HG03432 (cell line): ENCODE measurements around the gene C2orf68.
"Not testable (repeated sequence)": the region's sequence is repeated elsewhere in the genome, so short reads cannot be mapped to it uniquely, and the experiment has no call there.

ENCODE experiments used
- ATAC-seq: cut with Tn5 transposase; IDR thresholded peaks from one replicate; pipeline ENCODE4 v1.9.1; 2021; ENCODE audit warnings: mild to moderate bottlenecking, moderate library complexity; ENCODE audit not compliant: unreplicated experiment

C2orf68 gene

DNA sequence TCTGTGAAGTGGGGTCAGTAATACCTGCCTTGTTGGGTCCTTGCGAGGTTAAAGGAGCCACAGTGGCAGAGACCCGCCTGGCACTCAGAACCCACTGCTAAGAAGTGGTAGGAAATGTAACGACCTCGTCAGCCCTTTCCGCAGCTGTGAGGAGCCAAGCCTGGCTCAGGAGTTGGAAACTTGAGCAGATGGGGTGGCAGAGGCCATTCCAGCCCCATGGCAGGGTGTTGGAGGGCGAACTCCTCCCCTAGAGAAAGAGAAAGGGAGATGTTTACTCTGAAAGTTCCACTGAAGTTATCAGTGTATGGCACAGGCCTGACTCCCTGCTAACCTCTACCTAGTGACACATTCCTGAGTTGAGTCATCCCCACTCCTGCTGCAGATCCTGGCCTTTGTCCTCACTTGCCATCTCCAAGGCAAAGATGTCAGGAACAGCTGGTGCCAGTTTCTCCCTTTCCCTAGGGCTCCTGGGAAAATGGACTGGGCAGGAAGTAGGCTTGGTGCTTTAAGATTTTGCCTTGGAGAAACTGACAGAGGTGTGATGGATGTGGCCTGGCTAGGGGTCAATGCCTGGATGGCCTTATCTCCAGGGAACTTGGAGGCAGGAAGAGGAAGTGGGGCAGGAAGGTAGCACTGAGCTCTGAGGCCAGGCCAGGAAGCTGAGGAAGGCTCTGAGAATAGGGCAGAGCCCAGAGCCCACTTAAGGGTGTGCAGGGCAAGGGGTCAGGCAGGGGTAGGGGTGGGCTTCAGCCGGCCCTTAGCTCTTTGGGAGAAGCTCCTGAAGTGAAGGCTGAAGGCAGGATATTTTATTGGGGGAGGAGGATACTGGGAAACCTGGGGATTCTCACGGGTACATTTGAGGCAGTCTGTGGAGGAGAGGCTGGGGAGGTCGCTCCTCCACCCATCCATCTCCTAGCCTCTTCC lies 26.7 kb downstream of the C2orf68 start:
- peak; percentile 53 for ATAC-seq

- ATAC-seq = peak; percentile 77
Measured at GRCh38 chr2:85584354-85584856, 27.5 kb downstream of the C2orf68 start, which contains the start of gene VAMP5. Gene VAMP5, plus strand, starts transcription at chr2:85584431. Its CDS starts 60 bp downstream, at chr2:85584491.

DNA sequence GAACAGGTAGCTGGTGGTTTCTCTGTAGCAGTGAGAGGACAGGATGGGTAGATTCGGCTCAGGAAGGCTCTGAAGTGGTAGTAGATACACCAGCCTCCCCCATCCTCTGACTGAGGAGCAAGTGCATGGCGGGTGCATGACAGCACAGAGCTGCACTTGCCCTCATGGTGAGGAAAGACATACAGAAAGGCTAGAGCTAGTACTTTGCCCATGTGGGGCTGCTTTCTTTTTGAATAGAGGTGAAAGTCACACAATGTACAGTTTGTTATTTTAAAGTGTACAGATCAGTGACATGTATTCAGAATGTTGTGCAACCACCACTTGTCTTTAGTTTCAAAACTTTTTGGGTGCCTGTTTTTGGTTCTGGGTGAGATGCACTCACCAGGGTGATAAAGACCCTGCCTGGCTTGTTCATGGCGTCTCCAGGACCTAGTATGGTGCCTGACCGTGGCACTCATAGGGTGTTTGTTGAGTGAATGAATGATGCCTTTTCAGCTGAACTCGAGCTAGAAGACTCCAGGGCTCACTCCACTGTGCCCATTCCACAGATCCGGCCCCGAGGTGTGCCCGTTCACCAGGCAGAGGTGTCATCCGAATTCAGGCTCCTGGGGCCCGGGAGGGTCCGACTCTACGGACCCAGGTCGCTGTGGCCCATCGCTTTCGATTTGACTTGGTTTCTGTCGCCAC lies 28.1 kb downstream of the C2orf68 start:
- ATAC-seq = no peak

DNA sequence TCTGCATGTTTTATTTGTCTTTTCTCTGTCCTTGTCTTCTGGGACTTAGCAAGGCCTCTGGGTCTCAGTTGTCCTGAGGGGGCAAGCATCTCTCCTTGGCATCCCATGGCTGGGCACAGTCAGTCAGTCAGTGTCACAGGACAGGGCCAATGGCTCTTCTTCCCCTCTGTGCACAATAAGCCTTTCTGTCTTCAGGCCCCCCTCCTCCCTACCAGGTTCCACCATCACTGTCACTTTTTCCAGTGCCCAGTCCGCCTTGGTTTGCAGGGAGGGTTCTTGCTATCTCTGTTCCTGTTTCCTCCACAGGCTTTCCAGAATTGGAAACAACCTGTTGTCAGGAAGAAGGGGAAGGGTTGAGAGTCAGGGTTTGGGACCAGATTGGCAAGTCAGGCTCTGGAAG lies 29.4 kb downstream of the C2orf68 start:
- no peak for ATAC-seq

DNA sequence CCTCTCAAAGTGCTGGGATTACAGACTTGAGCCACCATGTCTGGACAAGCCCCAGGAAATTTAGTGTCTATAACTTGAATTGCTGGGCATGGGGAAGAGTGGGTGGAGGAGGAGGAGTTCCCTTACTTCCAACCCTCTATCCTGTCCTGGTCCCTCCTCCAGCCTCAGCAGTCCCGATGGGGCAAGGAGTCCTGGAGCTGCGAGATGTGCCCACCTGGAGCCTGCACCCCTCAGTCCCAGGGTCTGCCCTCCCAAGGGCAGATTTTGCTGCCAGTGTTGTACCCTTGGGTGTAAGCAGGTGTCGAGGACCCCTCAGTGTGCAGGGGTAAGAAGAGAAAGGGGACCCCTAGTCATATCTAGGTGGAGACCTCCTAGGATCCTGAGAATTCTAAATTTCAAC lies 31.7 kb downstream of the C2orf68 start:
- ATAC-seq = no peak

- ATAC-seq = no peak
Measured at GRCh38 chr2:85579266-85579935, 32.5 kb downstream of the C2orf68 start.

- peak; percentile 56 for ATAC-seq
Measured at GRCh38 chr2:85578243-85579180, 33.4 kb downstream of the C2orf68 start.

DNA sequence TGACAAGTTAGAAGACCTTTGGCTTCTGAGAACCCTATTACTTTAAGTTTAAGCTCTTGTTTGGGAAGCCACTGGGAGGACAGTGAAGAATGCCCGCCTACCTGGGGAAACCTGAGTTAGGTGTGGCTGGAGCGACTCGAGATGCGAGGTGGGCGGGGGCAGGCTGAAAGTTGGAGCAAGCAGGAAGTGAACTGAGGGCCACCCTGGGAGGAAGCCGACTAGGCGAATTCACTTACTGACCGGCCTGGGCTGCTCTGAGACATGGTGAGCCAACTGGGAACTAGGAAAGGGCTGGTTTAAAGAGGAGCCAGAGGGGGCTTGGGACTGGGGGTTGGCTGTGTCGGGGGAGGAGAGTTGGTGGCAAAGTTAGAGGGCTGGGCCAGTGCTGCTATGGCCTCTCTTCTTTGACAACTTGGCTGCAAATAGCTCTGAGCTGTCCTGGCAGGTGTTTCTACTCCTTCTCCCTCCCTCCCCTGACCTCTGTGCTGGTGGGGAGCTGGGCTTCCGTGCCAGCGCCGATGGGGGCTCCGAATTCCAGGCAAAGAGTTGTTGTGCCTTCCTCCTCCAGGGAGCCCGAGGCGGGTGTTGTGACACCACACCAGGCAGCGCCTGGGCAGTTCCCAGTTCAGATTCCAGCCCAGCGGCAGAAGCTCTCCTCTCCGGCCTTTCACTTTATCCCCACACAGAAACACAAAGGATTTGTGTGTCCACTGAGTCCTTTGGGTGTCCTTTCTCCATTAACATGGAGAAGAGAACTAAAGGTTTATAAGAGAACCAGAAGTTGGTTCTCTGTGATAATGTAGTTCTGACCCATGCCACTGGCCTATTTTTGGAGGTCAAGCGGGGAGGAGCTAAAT lies 34.3 kb downstream of the C2orf68 start, which contains the start of gene VAMP8:
Gene VAMP8, plus strand, starts transcription at position 201 of the 857 bp plus-strand sequence. Its CDS starts 61 bp downstream, at position 262.
- ATAC-seq = peak; percentile 67

- ATAC-seq = no peak
Measured at GRCh38 chr2:85577063-85577385, 34.8 kb downstream of the C2orf68 start.

DNA sequence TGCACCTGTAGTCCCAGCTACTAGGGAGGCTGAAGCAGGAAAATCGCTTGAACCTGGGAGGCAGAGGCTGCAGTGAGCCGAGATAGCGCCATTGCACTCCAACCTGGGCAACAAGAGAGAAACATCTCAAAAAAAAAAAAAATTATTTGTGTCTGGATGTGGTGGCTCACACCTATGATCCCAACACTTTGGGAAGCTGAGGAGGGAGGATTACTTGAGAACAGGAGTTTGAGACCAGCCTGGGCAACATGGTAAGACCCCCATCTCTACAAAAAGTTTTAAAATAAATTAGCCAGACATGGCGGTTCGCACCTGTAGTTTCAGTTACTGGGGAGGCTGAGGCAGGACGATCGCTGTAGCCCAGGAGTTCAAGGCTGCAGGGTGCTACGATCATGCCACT lies 36.1 kb downstream of the C2orf68 start:
- no peak for ATAC-seq

- no peak for ATAC-seq
Measured at GRCh38 chr2:85566265-85566664, 45.6 kb downstream of the C2orf68 start.

- ATAC-seq = no peak
Measured at GRCh38 chr2:85564144-85564563, 47.7 kb downstream of the C2orf68 start.

DNA sequence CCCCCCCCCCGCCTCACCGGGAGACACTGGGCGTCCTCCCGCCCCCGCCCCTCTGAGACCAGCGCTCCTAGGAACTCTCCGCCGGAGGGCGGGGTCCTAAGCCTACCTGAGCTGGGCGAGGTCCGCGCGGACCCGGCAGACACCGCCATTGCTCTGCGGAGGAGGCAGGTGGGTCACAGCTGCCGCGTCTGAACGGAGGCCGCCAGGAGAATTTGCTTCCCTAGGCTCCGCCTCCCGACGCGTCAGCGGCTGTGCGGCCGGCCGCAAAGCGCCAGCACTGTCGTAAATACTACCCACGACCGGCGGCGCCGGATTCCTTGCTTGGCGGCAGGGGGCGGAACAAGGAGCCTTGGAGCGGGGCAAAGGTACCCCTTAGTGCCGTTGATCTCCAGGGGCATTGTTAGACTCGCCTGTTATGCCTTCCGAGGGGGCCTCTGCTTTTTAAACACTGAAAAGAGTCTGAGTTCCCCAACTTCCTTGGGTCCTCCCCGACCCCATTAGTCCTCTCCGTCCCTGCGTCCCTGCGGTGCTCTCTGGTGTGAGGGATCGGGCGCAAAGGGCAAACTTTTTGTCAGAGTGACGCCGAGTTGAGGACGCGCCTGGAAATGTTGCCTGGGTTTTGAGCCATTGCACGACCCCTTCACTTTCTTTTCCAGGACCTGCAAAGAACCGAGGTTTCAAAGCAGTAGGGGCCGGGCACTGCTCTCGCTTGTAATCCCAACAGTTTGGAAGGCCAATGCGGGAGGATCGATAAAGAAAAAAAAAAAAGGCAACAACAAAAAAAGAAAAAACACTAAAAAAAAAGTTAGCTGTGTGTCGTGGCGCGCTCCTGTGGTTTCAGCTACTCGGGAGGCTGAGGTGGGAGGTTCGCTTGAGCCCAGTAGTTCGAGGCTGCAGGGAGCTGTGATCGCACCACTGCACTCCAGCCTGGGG lies 50.3 kb downstream of the C2orf68 start, which contains the start of gene GGCX:
Gene GGCX, minus strand, starts transcription at position 214 of the 933 bp plus-strand sequence. Its CDS starts 65 bp downstream, at position 149.
- peak; percentile 94 for ATAC-seq

GRCh38 chr2:85560812-85561279 lies 51.0 kb downstream of the C2orf68 start:
- peak; percentile 27 for ATAC-seq

- ATAC-seq = not testable (repeated sequence)
Measured at GRCh38 chr2:85560403-85560726, 51.5 kb downstream of the C2orf68 start.

- no peak for ATAC-seq
Measured at GRCh38 chr2:85558160-85558559, 53.7 kb downstream of the C2orf68 start.

GRCh38 chr2:85557130-85557529 lies 54.7 kb downstream of the C2orf68 start:
- no peak for ATAC-seq
